LNCAP (cell line): ENCODE results near the gene PXMP4.
A peak's percentile ranks its signal among the peaks of the same experiment; 100 is the strongest.

Source experiments
- TF ChIP-seq, protein P1 (sequence below): fragments of 450-650 bp; IDR thresholded peaks from 2 replicates; pipeline ENCODE4 v1.5.1; 2017; ENCODE audit warnings: mild to moderate bottlenecking

The PXMP4 gene

DNA sequence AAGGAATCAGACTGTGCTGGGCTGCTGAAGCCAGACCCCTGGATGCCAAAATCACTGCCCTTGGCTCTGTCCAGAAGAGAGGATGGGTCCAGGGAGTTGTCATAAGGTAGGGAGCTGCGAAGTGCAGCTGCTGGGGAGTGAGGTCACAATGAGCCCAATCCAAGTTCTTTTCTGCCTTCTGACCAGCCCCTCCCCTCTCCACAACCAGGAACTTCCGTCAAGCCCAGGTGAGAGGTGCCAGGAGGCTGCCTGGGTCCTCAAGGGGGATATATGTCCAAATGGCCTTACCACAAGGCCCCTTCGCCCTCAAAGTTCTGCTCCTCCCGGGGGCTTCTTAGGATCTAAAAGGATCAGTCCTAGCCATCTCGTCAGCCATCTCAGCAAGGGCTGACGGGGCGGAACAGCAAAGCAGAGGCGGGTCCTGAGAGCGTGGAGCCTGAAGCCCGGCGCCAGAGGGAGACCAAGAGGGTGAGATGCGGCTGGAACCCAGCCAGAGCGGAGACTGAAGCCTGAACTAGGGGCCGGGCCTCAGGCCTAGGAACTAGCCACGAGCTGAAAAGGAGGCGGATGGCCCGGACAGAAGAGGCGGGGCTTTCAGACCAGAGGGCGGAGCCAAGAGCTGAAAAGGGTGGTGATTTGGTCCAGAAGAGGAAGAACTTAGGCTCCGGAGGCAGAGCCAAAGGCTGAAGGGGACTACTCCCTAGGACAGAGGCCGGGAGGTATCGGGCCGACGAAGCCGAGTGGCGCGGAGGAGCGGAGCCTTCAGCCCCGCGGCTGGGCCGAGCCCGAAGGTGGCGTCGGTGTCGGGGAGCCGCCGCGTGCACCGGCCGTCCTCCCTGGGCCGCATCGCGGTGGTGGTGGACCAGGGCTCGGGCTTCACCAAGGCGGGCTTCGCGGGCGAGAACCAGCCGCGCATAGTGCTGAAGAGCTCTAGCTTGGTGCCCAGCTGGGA, 53.5 kb downstream of the PXMP4 start, which contains the start of gene ACTL10:
Gene ACTL10 (plus strand): TSS at position 651 of the 952 bp plus-strand sequence. CDS start 555 bp downstream, outside the sequence.
- TF ChIP-seq, protein P1, sequence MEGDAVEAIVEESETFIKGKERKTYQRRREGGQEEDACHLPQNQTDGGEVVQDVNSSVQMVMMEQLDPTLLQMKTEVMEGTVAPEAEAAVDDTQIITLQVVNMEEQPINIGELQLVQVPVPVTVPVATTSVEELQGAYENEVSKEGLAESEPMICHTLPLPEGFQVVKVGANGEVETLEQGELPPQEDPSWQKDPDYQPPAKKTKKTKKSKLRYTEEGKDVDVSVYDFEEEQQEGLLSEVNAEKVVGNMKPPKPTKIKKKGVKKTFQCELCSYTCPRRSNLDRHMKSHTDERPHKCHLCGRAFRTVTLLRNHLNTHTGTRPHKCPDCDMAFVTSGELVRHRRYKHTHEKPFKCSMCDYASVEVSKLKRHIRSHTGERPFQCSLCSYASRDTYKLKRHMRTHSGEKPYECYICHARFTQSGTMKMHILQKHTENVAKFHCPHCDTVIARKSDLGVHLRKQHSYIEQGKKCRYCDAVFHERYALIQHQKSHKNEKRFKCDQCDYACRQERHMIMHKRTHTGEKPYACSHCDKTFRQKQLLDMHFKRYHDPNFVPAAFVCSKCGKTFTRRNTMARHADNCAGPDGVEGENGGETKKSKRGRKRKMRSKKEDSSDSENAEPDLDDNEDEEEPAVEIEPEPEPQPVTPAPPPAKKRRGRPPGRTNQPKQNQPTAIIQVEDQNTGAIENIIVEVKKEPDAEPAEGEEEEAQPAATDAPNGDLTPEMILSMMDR = 0 out of 2 replicates have a peak, but pooled peaks have one; percentile 10

DNA sequence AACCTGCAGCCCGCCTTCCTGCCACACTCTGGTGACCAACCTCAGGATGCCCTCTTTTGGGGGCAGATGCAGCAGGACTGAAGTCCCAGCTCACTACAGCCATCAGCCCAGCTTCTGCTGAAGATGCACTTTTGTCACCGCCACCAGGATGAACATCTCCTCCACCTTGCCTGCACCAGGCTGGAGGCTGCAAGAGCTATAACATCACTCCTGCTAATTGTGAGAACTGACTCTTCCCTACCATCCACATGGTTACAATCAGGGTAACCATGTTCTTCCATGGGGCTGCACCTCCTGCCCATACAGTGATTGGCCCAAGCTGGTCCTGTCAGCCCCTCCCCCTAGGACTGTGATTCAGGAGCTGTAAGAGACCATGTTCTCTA, 55.4 kb downstream of the PXMP4 start:
- TF ChIP-seq, protein P1 = no peak

DNA sequence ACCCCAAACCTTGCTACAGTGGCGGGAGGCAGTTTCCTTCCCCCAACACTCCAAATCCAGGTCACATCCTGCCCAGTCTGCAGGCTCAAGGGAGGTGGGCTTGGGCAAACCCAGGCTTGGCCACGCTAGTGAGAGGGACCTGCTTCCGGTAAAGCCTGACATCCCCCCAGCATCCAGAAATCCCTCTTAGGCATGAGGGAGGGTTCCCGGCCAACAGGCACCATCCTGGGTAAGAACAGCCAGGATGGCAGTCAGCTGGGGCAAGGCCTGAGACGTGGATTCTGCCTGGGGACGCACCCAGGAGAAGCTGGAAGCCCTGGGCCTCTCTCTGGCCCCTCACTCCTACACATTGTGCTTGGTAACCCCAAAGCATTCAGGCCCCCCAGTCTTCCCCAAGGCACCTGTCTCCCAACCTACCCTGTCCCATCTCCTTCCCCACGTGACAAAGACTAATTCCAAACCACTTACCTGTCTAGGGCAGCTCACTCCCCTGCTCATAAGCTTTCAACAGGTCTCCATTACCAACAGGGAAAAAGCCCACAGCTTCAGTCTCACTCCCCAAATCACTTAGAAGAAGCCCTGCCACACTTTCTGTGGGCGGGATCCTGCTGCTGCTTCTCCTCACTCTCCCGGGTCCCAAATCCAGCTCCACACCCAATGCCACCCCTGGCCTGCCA, 55.9 kb downstream of the PXMP4 start:
- TF ChIP-seq, protein P1 = no peak

DNA sequence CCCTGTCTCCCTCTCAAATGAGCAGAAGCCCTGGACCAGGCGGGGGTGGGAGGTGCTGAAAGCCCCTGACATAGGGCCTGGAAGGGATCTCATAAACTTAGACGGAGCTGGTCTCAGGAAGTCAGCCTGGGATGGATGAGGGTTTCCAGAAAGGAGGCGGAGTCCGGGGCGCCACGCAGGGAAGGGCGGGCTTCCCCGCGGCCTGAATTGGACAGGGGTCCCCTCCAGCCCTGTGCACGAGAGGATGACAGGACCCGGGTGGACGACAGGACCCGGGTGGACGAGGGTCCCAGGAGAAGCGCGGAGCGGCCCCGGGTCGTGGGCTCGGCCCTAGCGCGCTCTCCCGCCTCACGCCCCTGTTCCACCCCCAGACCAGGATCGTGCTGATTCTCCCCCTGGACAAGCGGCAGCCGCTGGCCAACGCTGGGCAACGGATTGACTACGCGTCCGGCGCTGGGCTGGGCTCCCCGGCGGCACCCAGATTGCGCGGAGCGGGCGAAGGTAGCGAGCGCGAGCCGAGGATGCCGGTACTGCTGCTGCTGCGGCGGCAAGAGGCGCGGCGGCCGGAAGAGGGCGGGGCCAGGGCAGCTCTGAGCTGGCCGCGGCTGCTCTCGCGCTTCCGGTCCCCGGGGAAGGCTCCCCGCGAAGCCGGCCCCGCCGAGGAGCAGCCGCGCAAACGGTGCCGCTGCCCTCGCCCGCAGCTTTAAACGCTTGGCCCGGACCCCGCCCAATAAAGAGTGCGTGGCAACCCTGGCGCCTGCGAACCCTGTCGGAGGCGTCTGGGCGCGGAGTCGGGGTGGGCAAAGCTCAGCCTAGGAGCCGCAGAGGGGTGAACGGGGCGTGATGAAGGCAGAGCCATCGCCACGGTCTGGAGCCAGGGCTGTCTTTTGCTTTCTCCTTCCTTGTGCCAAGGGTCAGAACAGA, 56.7 kb downstream of the PXMP4 start:
- TF ChIP-seq, protein P1 = no peak

DNA sequence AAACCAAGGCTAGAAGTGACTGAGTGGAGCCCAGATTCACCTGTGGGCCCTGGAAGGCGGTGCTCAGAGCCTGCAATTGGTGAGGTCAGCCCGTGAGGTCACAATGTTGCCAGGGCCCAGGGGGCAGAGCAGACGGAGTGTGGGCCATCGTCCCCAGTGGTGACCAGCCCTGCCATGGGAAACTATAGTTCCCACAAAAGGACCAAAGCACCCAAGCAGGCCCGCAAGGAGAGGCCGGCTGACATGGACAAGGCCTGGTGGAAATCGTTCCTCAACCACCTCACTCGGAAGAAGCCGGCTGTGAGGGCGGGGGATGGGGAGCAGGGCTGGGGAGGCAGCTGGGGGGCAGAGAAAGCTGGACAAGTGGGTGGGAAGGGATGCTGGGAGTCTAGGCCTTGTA, 57.9 kb downstream of the PXMP4 start, which contains the start of gene C20orf144:
Gene C20orf144 (plus strand): TSS at position 156 of the 400 bp plus-strand sequence. CDS start 19 bp downstream, at position 175.
- TF ChIP-seq, protein P1 = no peak

DNA sequence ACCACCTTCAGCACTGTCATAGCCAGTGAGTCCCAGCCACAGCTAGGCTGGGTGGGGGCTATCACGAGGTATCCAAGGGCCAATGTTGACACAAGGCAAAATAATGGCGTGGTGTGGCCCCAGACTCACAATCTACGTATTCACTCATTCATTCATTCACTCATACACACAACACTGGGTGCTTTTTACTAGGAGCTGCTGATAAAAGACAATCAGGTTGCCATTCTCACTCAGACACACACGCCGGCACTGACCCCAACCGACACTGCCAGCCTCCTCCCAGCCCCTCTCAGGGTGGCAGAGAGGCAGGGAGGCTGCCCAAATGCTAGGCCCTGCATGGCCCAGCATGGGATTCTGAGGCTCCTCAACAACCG, 59.4 kb downstream of the PXMP4 start:
- TF ChIP-seq, protein P1 = no peak
